Keratinocyte (primary cell): ENCODE data around the gene CGN. TPM values are rescaled to one million over a fixed set of nuclear protein-coding genes. Genes with fewer than 3 reads are reported as not detected.

Experiments
- DNase-seq: peaks from one replicate; pipeline ENCODE4 v3.0.0-alpha.2; 2011; ENCODE audit warnings: low read depth, missing footprints, low spot score
- FAIRE-seq: peaks from 2 replicates; lab custom pipeline; 2011; peaks lifted over from hg19 to GRCh38; lab: Jason Lieb, UNC
- H2AFZ ChIP-seq: 2 replicates; pipeline ENCODE4 v1.6.0; 2012; ENCODE audit warnings: low read length, control low read depth, inconsistent platforms; ENCODE audit not compliant: control insufficient read depth
- H3K27ac ChIP-seq: 2 replicates; pipeline ENCODE4 v1.5.1; 2011; ENCODE audit warnings: low read length; ENCODE audit not compliant: control insufficient read depth, insufficient read depth
- H3K27me3 ChIP-seq: 3 replicates; pipeline ENCODE4 v1.6.0; 2011; ENCODE audit warnings: low read length; ENCODE audit not compliant: control insufficient read depth, insufficient read depth; ENCODE audit errors: extremely low read depth
- H3K36me3 ChIP-seq, 2 experiments: 2 replicates in 1 of 2; 3 replicates in 1 of 2; pipeline ENCODE4 v1.5.1; 2011; ENCODE audit warnings: low read length in 2 of 2, mild to moderate bottlenecking in 1 of 2; ENCODE audit not compliant: control insufficient read depth in 2 of 2, insufficient read depth in 2 of 2; ENCODE audit errors: extremely low read depth in 1 of 2
- H3K4me1 ChIP-seq: 3 replicates; pipeline ENCODE4 v1.5.1; 2011; ENCODE audit warnings: low read length; ENCODE audit not compliant: control insufficient read depth, insufficient read depth; ENCODE audit errors: extremely low read depth
- H3K4me2 ChIP-seq: 3 replicates; pipeline ENCODE4 v1.6.0; 2011; ENCODE audit warnings: low read depth, low read length; ENCODE audit not compliant: control insufficient read depth, insufficient read depth; ENCODE audit errors: extremely low read depth
- H3K4me3 ChIP-seq, 3 experiments: fragments of 200-600 bp in 1 of 3; sonication (generic) in 1 of 3; 2 replicates in 2 of 3; 3 replicates in 1 of 3; pipeline ENCODE4 v1.5.1; 2011 to 2016; ENCODE audit warnings: low read length in 3 of 3, mild to moderate bottlenecking in 3 of 3, control low read depth in 2 of 3, inconsistent platforms in 1 of 3, low read depth in 1 of 3, mixed read lengths in 1 of 3, mixed run types in 1 of 3, moderate library complexity in 1 of 3; ENCODE audit not compliant: control insufficient read depth in 2 of 3, insufficient read depth in 2 of 3; ENCODE audit errors: extremely low read depth in 1 of 3
- H3K79me2 ChIP-seq: 2 replicates; pipeline ENCODE4 v1.6.0; 2012; ENCODE audit warnings: low read length; ENCODE audit not compliant: control insufficient read depth, insufficient read depth
- H3K9ac ChIP-seq: 3 replicates; pipeline ENCODE4 v1.6.0; 2011; ENCODE audit warnings: low read length; ENCODE audit not compliant: control insufficient read depth, insufficient read depth; ENCODE audit errors: extremely low read depth
- H3K9me1 ChIP-seq: 3 replicates; pipeline ENCODE4 v1.6.0; 2011; ENCODE audit warnings: low read length; ENCODE audit not compliant: control insufficient read depth, insufficient read depth; ENCODE audit errors: extremely low read depth
- H3K9me3 ChIP-seq: 2 replicates; pipeline ENCODE4 v1.5.1; 2012; ENCODE audit warnings: low read depth, low read length; ENCODE audit not compliant: control insufficient read depth
- H4K20me1 ChIP-seq: 3 replicates; pipeline ENCODE4 v1.6.0; 2011; ENCODE audit warnings: low read length; ENCODE audit not compliant: control insufficient read depth, insufficient read depth; ENCODE audit errors: extremely low read depth
- CTCF ChIP-seq, 3 experiments: IDR thresholded peaks in 1 of 3; conservative IDR thresholded peaks in 1 of 3; optimal IDR thresholded peaks in 1 of 3; 2 replicates in 2 of 3; 3 replicates in 1 of 3; pipeline versions ENCODE3 to v1.5.1; 2011; ENCODE audit warnings: low read length in 3 of 3, mild to moderate bottlenecking in 3 of 3, moderate library complexity in 2 of 3, control low read depth in 1 of 3, inconsistent platforms in 1 of 3; ENCODE audit not compliant: insufficient read depth in 2 of 3; ENCODE audit errors: extremely low read depth in 1 of 3
- EZH2 ChIP-seq: IDR thresholded peaks from one replicate; pipeline ENCODE4 v1.6.1; 2012; ENCODE audit warnings: inconsistent platforms, mild to moderate bottlenecking, low read length, moderate library complexity
- dilution Hi-C: fragments of 300-500 bp; cut with MboI; formaldehyde crosslinking; loops from one replicate; pipeline ENCODE4 v1.7.0; 2020; ENCODE audit warnings: low sequenced_read_pairs; ENCODE audit not compliant: extremely low pct_ligation_motif_present
- polyA plus RNA-seq, 5 experiments: library from polyadenylated mRNA; depleted of rRNA in 3 of 5; stranded (reverse) in 3 of 5; stranded (forward) in 1 of 5; unstranded in 1 of 5; fragments of >200 nt; gene quantifications; 1 replicate in 1 of 5; 2 replicates in 3 of 5; 3 replicates in 1 of 5; pipeline versions ENCODE4 v1.2.1 to v1.2.3, GENCODE V29; 2011 to 2012; ENCODE audit warnings: missing spikeins in 2 of 5, low read depth in 1 of 5, low replicate concordance in 1 of 5

CGN gene
- polyA plus RNA-seq, 1 donor (not counting 4 experiments of a cell fraction or from before 2014, with no cell fraction given) = 2.9 TPM

- DNase-seq (no peak), FAIRE-seq (no peak)
- TF ChIP-seq EZH2 (no peak), CTCF (optimal IDR thresholded peaks at IDR 0.05 in 1 of 3, IDR thresholded peaks at IDR 0.05 in 1 of 3, conservative IDR thresholded peaks at IDR 0.05 in 1 of 3; ENCODE audit: extremely low read depth in 1 of 3, insufficient read depth in 2 of 3, low read length in 3 of 3) (no peak)
- Histone ChIP-seq H3K4me2 (no peak overlapping the region), H3K27me3 (no peaks in the 10 kb centered on the region), H3K9me1 (no peaks in the 10 kb centered on the region), H3K4me3 (no peak overlapping the region), H3K36me3 (no peaks in the 10 kb centered on the region), H3K9me3 (no peaks in the 10 kb centered on the region), H3K9ac (no peak overlapping the region), H3K27ac (no peak overlapping the region), H4K20me1 (no peaks in the 10 kb centered on the region), H3K79me2 (no peaks in the 10 kb centered on the region), H3K4me1 (peaks cover 14% of the 10 kb centered on the region), H2AFZ (no peak overlapping the region)
- dilution Hi-C loops = no loop called here
Observed at GRCh38 chr1:151493042-151493441, 18.1 kb upstream of the CGN start.

GRCh38 chr1:151494741-151495281, 16.4 kb upstream of the CGN start:
- TF ChIP-seq CTCF (optimal IDR thresholded peaks at IDR 0.05 in 1 of 3, IDR thresholded peaks at IDR 0.05 in 1 of 3, conservative IDR thresholded peaks at IDR 0.05 in 1 of 3; ENCODE audit: extremely low read depth in 1 of 3, insufficient read depth in 2 of 3, low read length in 3 of 3) (no peak), EZH2 (no peak)
- peaks cover 14% of the 10 kb centered on the region for H3K4me1 ChIP-seq
- FAIRE-seq (peak; percentile 55), DNase-seq (peak; percentile 52)
- no peak overlapping the region for H3K9ac ChIP-seq
- no peaks in the 10 kb centered on the region for H3K9me3 ChIP-seq
- no peak overlapping the region for H2AFZ ChIP-seq
- H3K4me2 ChIP-seq = peak overlapping the region; percentile 54
- dilution Hi-C loops = no loop called here
- H4K20me1 ChIP-seq = no peaks in the 10 kb centered on the region
- peak overlapping the region; percentile 2 for H3K27ac ChIP-seq
- no peaks in the 10 kb centered on the region for H3K36me3 ChIP-seq
- H3K27me3 ChIP-seq = no peaks in the 10 kb centered on the region
- no peak overlapping the region for H3K4me3 ChIP-seq
- no peaks in the 10 kb centered on the region for H3K79me2 ChIP-seq
- no peaks in the 10 kb centered on the region for H3K9me1 ChIP-seq
